GM19043 (cell line): ENCODE measurements around the gene GLIPR1L1.

Experiments used
- ATAC-seq: cut with Tn5 transposase; IDR thresholded peaks from one replicate; pipeline ENCODE4 v1.9.1; 2021; ENCODE audit warnings: low read depth; ENCODE audit not compliant: unreplicated experiment

The GLIPR1L1 gene

DNA sequence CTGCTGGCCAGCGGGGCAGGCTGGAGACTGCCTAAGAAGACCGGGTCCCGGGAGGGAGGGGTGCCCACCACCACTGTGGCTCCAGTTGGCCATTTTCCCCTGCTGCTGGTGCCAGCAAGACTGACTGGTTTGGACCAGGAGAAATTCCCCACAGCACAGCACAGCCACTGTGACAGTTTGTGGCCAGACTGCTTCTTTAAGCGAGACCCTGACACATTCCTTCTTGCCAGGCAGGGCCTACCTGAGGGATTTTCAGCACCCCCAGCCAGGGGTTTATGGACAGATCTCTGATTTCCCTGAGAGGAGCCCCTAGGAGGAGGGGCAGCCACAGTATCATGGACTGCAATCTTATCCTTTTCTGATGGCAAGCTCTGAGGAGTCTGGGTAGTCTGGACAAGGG lies 15.5 kb downstream of the GLIPR1L1 start:
- ATAC-seq = no peak

DNA sequence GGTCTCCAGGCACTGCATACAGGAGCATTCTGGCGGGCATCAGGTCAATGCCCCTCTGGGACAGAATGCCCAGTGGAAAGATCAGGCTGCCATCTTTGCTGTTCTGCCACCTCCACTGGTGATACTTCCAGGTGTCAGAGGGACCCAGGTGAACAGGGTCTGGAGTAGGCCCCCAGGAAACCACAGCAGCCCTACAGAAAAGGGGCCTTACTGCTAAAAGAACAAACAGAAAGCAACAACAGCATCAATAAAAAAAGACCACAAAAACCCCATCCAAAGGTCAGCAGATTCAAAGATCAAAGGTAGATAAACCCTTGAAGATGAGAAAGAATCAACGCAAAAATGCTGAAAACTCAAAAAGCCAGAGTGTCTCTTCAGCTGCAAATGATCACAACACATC lies 15.9 kb downstream of the GLIPR1L1 start:
- ATAC-seq = no peak

DNA sequence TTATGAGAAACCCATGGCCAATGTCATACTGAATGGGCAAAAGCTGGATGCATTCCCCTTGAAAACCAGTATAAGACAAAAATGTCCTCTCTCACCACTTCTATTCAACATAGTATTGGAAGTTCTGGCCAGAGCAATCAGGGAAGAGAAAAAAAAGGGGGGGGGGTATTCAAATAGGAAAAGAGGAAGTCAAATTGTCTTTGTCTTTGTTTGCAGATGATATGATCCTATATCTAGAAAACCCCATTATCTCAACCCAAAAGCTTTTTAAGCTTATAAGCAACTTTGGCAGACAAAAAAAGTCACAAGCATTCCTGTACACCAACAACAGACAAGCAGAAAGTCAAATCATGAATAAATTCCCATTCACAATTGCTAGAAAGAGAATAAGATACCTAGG lies 19.5 kb downstream of the GLIPR1L1 start:
- no peak for ATAC-seq

DNA sequence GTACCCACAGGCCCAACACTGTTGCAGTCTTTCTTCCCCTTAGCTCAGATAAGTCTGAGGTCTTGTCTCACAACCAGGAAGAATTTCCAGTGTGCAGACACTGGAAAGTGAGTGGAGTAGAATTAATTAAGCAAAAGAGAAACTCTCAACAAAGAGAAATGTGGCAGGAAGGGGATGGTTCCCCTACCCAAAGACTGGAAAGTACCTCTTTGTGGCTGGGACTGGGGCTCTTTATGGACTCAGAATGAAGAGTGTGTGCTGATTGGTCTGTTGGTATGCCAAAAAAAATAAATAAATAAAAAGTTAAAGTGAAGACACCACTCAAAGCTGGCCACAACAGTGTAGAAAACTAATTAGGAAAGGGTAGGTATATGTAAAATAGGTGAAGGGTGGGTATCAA lies 26.4 kb downstream of the GLIPR1L1 start:
- ATAC-seq = no peak

DNA sequence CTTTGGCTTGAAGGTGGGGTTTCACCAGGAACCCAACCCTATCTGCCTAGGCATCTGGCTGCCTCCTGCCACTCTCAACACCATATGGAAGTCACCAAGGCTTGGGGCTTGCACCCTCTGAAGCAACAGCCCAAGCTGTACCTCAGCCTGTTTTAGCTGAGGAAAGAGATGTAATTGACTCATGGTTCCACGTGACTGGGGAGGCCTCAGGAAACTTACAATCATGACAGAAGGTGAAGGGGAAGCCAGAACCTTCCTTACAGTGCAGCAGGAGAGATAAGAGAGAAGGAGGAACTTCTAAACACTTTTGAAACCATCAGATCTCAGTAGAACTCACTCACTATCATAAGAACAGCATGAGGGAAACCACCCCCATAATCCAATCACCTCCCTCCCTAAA lies 26.9 kb downstream of the GLIPR1L1 start:
- no peak for ATAC-seq

DNA sequence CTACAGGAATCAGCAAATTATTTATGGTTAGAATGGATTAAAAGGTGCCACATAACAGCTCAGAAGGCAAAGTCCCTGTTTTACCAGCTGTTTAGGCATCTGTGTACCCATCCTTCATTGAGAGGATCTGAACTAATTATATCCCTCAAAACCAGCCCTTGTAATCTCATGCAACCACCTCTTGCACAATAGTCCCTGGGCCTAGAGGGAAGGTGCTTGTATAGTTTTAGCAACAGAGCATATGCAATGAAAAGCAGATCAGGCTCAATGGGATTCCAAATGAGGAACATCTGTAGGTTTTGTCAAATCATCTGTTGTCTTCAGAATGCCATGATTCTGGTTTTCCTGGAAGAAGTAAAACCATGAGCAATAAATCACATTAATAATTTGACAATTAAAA lies 30.4 kb downstream of the GLIPR1L1 start:
- ATAC-seq = no peak

DNA sequence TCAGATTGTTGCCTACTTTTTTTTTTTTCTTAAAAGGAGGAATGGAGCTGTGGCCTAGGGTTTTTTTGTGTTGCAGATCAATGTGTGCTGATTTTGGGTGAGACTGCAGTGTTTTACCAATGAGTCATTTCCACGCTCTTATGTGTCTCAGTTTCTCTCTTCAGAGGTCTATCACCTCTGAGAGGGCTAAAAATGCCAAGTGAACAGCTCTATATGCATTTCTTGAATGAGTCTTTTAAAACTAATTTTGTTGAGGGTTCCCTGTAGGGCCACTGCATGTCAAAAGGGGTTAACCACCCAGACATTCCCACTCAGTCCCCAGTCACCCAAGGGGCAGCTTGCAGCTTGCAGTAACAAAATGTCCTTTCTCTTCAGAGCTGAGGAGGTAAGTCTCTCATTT lies 32.2 kb downstream of the GLIPR1L1 start:
- peak; percentile 80 for ATAC-seq

DNA sequence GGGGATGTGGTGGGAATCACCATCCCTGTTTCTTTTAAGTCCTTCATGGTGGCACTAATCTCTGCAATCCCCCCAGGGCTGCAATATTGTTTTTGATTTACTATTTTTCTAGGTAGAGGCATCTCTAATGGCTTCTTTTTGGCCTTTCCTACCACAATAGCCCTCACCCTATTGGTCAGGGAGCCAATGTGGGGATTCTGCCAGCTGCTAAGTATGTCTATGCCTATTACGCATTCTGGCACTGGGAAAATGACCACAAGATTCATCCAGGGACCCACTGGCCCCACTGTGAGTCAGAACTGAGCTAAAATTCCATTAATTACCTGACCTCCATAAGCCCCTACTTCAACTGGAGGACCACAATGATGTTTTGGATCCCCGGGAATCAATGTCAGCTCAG lies 40.5 kb downstream of the GLIPR1L1 start:
- no peak for ATAC-seq

DNA sequence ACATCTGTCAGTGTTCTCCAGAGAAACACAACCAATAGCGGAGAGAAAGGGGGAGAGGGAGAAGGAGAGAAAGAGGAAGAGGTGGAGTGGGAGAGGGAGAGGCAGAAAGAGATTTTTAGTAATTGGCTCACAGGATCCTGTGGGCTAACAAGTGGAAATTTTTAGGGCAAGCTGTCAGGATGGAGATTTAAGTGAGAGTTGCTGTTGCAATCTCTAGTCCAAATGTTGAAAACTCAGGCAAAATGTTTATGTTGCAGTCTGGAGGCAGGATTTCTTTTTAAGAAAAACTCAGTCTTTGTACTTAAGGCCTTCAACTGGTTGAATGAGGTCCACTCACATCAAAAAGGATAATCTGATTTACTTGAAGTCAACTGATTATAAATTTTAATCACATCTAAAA lies 43.9 kb downstream of the GLIPR1L1 start:
- no peak for ATAC-seq

DNA sequence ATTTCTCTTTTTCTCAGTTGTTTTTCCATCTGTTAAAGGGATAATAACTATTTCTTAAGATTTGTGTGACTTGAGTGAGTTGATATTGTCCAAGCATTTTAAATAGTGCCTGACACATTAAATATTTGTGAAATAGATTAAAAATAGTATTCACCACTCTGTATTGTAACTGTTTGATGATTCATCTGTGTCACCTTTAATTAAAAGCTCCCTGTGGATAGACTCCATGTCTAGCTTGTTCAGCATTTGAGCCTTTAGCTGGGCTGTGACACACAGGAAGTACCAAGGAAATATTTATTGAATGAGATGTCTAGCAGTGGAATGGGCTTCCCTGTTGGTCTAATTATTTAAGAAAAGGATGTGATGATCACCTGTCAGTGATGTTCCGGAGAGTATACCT lies 54.6 kb downstream of the GLIPR1L1 start:
- ATAC-seq = no peak

DNA sequence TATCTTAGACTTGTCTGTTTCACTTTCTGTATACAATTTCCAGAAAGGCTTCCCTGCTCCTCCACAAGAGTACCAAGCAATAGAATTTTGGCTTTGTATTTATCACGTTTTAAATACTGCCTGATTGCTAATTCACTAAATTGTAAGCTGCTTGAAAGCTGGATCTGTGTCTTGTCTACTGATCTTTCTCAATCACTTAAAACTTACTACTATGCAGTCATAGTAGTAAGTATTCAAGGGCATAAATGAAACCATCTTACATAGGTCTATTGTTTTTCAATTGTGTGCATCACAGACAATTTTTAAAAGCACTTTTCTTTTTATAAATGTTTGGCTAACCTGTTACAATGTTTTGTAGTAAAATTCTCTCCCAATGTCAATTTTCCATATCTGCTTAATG lies 55.2 kb downstream of the GLIPR1L1 start:
- no peak for ATAC-seq

DNA sequence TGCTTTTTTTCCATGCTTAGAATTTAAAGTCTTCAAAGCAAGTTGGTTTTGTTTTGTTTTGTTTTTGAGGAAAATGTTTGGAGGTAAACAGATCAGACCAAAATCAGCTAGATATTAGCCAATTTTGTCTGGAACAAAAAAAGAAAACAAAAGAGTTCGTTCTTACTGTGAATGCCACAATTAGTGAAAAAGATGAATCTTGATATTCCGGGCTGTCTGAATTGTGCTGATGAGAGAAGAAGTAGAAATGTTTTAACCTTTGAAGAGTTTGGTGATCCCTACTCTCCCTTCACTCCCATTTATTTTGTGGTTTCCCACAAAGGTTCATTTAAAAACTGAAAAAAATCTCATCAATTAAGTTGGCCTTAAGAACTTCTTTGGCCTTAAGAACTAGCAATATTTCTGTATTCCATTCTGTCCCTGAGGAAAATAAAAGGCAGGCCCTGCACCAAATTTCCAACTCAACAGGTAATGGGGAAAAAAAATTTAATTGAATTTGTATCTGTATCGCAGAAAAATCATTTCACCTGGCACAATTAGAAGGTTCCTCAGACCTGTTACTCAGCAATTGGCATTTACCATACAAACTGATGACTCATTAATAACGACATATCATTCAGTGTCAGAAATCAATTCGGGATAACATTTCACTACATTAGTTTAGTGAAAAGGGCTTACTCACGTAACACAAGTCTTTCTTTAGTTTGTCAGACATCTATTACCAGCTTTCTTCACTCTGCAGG lies 55.9 kb downstream of the GLIPR1L1 start:
- no peak for ATAC-seq

DNA sequence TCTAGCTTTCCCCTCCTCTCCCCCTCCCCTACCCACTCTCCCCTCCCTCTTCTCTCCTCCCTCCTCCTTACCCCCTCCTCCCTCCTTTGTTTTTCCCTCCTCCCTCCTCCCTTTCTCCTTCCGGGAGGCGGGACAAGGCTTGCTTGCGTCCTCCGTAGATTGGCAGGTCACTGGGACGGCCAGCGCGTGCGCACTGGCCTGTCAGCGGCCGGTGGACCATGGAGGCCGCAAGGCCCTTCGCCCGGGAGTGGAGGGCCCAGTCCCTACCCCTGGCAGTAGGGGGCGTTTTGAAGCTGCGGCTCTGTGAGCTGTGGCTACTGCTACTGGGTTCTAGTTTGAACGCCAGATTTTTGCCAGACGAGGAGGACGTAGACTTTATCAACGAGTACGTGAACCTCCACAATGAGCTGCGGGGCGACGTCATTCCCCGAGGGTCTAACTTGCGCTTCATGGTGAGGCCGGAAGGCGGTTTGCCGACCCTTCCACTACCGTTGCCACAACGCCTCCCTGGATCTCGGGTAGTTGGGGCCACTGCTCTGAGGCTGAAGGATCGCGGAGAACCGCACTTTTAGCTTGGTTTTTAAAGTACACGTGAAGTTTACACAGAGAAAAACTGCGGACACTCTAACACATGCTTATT lies 56.5 kb downstream of the GLIPR1L1 start, which contains the start of gene GLIPR1L2:
Gene GLIPR1L2 (plus strand): TSS at position 191 of the 640 bp plus-strand sequence. CDS start 28 bp downstream, at position 219.
- peak; percentile 94 for ATAC-seq

DNA sequence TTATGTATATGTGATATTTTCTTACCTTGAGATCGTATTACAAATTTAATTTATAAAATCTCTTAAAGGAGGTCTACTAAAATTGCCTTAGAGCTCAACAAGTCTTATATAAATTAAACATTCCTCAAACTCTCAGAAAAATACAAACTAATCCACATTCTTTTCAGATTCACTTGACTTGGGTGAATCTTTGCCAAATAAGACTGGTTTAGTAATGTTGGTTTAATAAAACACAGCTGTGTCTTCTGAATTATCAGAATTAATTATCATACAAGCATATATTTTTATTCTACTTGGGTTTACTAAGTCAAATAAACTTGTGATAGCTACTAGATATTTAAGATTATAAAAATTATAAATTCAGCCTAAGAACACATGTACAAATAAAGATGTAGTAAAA lies 69.8 kb downstream of the GLIPR1L1 start:
- ATAC-seq = no peak

DNA sequence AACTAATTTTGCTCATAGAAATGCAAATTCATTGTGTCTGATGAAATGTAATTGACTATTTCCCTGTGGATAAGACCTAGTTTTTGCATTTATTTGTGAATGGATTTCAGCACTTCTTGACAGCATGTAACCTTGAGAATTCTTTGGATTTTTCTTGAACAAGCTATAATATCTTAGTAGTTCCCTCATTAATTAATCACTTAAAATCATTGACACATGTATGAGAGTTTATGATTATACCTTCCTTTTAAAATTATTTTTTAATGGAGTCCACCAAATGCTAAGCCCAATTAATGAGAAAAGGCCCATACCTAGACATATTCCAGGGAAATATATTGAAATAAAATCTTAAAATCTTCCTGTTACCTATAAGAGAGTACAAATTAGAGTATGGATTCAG lies 73.2 kb downstream of the GLIPR1L1 start:
- no peak for ATAC-seq

DNA sequence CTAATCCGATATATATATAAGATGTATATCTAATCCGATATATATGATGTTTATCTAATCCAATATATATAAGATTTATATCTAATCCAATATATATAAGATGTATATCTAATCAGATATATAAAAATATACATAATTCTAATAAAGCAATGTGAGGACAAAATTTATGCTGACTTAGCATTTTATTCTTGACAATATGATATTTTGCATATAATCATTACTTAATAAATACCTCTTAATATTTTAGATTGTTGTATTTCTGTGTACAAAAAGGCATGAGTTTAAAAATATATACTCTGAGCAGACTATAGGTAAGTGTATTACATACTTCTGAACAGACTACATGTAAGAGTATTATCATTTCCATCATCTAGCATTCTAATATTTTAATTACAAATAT lies 75.4 kb downstream of the GLIPR1L1 start:
- ATAC-seq = no peak

DNA sequence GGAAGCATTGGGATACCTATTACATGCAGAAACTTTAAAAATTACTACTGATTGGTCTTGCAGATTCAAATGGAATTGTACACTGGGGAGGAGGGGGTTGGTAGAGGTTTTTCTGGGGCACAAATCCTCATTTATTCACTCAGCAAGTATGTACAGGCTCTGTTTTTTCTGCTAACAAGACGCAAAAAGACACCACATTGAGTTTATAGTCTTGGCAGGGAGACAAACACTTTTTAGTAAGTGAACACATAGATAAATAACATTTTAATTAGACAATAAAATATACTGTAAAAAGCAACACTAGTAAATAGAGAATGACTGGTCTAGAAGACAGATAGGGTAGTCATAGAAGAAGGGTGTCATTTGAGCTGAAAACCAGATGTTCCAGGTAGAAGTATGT lies 80.2 kb downstream of the GLIPR1L1 start:
- ATAC-seq = no peak

DNA sequence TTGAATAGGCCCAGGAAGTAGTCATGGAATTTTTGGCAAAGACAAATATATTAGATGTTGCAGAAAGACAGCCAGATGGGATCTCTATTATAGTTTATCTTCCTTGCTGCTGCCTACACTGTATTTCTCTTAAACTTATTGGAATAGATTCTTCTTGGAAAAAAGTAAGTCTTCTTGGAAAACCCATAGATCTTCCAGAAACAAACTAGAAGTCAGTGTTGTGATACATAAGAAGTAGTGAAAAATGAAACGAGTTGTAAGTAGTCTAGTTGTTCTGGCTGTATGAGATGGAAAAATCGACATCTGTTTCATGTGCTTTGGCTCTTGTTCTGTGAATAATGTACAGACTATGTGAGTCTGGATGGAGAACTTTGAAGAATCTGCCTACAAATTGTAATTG lies 85.4 kb downstream of the GLIPR1L1 start:
- no peak for ATAC-seq
